ENCODE measurements around the gene RIPPLY3.

Gene RIPPLY3

DNA sequence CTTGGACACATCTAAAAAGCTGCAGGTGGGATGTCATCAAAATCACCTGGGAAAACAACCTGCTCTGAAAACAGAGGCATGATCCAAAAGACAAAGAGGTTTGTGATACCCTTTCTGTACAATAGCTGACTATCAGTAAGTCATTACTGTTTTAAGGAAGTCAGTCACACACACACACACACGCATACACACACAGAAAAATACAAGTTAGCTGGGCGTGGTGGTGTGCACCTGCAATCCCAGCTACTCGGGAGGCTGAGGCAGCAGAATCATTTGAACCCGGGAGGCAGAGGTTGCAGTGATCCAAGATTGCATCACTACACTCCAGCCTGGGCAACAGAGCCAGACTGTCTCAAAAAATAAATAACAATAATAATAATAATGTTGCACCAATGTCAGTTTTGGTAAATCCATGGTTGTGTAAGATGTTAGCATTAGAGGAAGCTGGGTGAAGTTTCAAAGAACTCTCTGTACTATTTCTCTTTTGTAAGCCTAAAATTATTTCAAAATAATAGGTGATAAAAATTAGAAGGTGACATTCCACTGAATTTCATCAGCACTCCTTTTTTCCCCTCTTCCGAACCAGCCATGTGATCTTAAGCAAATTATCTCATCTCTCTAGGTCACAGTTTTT is 30.2 kb upstream of the RIPPLY3 start:
- no peak for ATAC-seq
- TF ChIP-seq, protein P1, sequence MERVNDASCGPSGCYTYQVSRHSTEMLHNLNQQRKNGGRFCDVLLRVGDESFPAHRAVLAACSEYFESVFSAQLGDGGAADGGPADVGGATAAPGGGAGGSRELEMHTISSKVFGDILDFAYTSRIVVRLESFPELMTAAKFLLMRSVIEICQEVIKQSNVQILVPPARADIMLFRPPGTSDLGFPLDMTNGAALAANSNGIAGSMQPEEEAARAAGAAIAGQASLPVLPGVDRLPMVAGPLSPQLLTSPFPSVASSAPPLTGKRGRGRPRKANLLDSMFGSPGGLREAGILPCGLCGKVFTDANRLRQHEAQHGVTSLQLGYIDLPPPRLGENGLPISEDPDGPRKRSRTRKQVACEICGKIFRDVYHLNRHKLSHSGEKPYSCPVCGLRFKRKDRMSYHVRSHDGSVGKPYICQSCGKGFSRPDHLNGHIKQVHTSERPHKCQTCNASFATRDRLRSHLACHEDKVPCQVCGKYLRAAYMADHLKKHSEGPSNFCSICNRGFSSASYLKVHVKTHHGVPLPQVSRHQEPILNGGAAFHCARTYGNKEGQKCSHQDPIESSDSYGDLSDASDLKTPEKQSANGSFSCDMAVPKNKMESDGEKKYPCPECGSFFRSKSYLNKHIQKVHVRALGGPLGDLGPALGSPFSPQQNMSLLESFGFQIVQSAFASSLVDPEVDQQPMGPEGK (CRISPR knock-in tag; IDR thresholded peaks at IDR 0.05; ENCODE audit: borderline replicate concordance) = no peak
- TF ChIP-seq, protein P2, sequence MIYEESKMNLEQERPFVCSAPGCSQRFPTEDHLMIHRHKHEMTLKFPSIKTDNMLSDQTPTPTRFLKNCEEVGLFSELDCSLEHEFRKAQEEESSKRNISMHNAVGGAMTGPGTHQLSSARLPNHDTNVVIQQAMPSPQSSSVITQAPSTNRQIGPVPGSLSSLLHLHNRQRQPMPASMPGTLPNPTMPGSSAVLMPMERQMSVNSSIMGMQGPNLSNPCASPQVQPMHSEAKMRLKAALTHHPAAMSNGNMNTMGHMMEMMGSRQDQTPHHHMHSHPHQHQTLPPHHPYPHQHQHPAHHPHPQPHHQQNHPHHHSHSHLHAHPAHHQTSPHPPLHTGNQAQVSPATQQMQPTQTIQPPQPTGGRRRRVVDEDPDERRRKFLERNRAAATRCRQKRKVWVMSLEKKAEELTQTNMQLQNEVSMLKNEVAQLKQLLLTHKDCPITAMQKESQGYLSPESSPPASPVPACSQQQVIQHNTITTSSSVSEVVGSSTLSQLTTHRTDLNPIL (CRISPR knock-in tag; IDR thresholded peaks at IDR 0.05; ENCODE audit: low read depth) = no peak
- TF ChIP-seq PPARA (CRISPR knock-in tag; IDR thresholded peaks at IDR 0.05; ENCODE audit: borderline replicate concordance) (no peak), ZNF8 (CRISPR knock-in tag; IDR thresholded peaks at IDR 0.05) (no peak), TCF4 (CRISPR knock-in tag; IDR thresholded peaks at IDR 0.05; ENCODE audit: borderline replicate concordance) (no peak), ESRRG (CRISPR knock-in tag; IDR thresholded peaks at IDR 0.05) (no peak), OSR1 (CRISPR knock-in tag; IDR thresholded peaks at IDR 0.05) (no peak), ZC3H10 (CRISPR knock-in tag; IDR thresholded peaks at IDR 0.05) (no peak), RARB (CRISPR knock-in tag; IDR thresholded peaks at IDR 0.05) (no peak), TOX (CRISPR knock-in tag; IDR thresholded peaks at IDR 0.05; ENCODE audit: borderline replicate concordance) (no peak), CSDC2 (CRISPR knock-in tag; IDR thresholded peaks at IDR 0.05) (no peak)
- TF ChIP-seq, protein P3, sequence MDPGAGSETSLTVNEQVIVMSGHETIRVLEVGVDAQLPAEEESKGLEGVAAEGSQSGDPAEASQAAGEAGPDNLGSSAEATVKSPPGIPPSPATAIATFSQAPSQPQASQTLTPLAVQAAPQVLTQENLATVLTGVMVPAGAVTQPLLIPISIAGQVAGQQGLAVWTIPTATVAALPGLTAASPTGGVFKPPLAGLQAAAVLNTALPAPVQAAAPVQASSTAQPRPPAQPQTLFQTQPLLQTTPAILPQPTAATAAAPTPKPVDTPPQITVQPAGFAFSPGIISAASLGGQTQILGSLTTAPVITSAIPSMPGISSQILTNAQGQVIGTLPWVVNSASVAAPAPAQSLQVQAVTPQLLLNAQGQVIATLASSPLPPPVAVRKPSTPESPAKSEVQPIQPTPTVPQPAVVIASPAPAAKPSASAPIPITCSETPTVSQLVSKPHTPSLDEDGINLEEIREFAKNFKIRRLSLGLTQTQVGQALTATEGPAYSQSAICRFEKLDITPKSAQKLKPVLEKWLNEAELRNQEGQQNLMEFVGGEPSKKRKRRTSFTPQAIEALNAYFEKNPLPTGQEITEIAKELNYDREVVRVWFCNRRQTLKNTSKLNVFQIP (CRISPR knock-in tag; IDR thresholded peaks at IDR 0.05; ENCODE audit: borderline replicate concordance, low read depth) = no peak
- TF ChIP-seq, protein P4, sequence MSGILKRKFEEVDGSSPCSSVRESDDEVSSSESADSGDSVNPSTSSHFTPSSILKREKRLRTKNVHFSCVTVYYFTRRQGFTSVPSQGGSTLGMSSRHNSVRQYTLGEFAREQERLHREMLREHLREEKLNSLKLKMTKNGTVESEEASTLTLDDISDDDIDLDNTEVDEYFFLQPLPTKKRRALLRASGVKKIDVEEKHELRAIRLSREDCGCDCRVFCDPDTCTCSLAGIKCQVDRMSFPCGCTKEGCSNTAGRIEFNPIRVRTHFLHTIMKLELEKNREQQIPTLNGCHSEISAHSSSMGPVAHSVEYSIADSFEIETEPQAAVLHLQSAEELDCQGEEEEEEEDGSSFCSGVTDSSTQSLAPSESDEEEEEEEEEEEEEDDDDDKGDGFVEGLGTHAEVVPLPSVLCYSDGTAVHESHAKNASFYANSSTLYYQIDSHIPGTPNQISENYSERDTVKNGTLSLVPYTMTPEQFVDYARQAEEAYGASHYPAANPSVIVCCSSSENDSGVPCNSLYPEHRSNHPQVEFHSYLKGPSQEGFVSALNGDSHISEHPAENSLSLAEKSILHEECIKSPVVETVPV (CRISPR knock-in tag; IDR thresholded peaks at IDR 0.05) = no peak
- TF ChIP-seq, protein P5, sequence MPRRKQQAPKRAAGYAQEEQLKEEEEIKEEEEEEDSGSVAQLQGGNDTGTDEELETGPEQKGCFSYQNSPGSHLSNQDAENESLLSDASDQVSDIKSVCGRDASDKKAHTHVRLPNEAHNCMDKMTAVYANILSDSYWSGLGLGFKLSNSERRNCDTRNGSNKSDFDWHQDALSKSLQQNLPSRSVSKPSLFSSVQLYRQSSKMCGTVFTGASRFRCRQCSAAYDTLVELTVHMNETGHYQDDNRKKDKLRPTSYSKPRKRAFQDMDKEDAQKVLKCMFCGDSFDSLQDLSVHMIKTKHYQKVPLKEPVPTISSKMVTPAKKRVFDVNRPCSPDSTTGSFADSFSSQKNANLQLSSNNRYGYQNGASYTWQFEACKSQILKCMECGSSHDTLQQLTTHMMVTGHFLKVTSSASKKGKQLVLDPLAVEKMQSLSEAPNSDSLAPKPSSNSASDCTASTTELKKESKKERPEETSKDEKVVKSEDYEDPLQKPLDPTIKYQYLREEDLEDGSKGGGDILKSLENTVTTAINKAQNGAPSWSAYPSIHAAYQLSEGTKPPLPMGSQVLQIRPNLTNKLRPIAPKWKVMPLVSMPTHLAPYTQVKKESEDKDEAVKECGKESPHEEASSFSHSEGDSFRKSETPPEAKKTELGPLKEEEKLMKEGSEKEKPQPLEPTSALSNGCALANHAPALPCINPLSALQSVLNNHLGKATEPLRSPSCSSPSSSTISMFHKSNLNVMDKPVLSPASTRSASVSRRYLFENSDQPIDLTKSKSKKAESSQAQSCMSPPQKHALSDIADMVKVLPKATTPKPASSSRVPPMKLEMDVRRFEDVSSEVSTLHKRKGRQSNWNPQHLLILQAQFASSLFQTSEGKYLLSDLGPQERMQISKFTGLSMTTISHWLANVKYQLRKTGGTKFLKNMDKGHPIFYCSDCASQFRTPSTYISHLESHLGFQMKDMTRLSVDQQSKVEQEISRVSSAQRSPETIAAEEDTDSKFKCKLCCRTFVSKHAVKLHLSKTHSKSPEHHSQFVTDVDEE (CRISPR knock-in tag; IDR thresholded peaks at IDR 0.05) = no peak

DNA sequence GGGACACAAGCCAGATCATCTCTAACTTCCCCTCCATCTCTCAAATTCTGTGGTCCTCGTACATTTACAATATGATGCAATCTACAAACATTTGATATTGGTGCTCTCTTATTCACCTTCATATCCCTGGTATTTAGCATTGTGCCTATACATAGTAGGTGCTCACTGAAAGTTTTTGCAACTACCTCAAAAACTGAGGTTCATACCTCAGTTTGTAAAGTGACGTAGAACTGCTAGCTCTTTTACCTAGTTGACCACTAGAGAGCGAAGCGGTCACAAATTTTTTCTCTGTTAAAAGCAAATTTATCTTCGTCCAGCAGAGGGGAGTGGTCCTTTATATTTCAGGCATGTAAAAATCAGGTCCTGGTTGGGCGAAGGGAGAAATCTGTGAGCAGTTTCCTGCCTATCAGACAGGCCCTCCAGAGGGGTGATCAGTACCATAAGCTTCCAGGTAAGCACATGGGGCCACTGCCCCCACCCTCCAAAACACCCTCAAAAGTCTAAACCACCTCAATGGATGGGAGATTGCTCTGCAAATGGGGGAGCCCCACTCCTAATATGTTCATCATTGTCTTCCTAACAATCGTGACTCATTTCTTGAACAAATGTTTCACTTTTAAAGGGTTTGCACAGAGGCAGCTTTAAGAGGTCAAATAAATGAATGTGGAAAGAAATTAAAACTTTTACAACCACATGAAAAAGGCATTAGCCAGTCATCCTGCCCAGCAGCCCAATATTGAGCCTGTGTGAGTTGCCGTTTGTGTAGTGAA is 29.4 kb upstream of the RIPPLY3 start:
- ATAC-seq = peak; percentile 89
- TF ChIP-seq ZNF565 (CRISPR knock-in tag; conservative IDR thresholded peaks at IDR 0.05; ENCODE audit: low read depth) = no peak
- TF ChIP-seq, protein P3 (CRISPR knock-in tag; IDR thresholded peaks at IDR 0.05; ENCODE audit: borderline replicate concordance, low read depth) = no peak
- TF ChIP-seq BACH2 (CRISPR knock-in tag; IDR thresholded peaks at IDR 0.05; ENCODE audit: borderline replicate concordance) = no peak
- TF ChIP-seq, protein P2 (CRISPR knock-in tag; IDR thresholded peaks at IDR 0.05; ENCODE audit: low read depth) = no peak
- no peak for TF ChIP-seq RARB (CRISPR knock-in tag; IDR thresholded peaks at IDR 0.05)
- TF ChIP-seq ZC3H10 (CRISPR knock-in tag; IDR thresholded peaks at IDR 0.05) = no peak
- TF ChIP-seq ISL1 (CRISPR knock-in tag; IDR thresholded peaks at IDR 0.05) = no peak
- TF ChIP-seq, protein P4 (CRISPR knock-in tag; IDR thresholded peaks at IDR 0.05) = no peak
- no peak for TF ChIP-seq CSDC2 (CRISPR knock-in tag; IDR thresholded peaks at IDR 0.05)
- no peak for TF ChIP-seq ESRRG (CRISPR knock-in tag; IDR thresholded peaks at IDR 0.05)
- no peak for TF ChIP-seq PPARA (CRISPR knock-in tag; IDR thresholded peaks at IDR 0.05; ENCODE audit: borderline replicate concordance)
- TF ChIP-seq SNAI2 (CRISPR knock-in tag; IDR thresholded peaks at IDR 0.05) = no peak
- no peak for TF ChIP-seq ARNTL (CRISPR knock-in tag; IDR thresholded peaks at IDR 0.05; ENCODE audit: borderline replicate concordance, low read depth)
- no peak for TF ChIP-seq TOX (CRISPR knock-in tag; IDR thresholded peaks at IDR 0.05; ENCODE audit: borderline replicate concordance)
- no peak for TF ChIP-seq ZFP3 (CRISPR knock-in tag; IDR thresholded peaks at IDR 0.05)

All from SK-N-SH treated with all-trans-retinoic acid at 6 μM for 48 hours (cell line).